Hepatocyte (in vitro differentiated cells): ENCODE data around the gene TRAF3IP1. TPM values are rescaled to one million over a fixed set of nuclear protein-coding genes. Genes with fewer than 3 reads are reported as not detected.

Experiments used
- DNase-seq: peaks from one replicate; pipeline ENCODE4 v3.0.0-alpha.2; 2016; ENCODE audit warnings: low spot score
- H2AFZ ChIP-seq: fragments of 200-600 bp; sonication (generic); 2 replicates; pipeline ENCODE4 v1.6.0; 2016; ENCODE audit warnings: antibody characterized with exemption, mild to moderate bottlenecking
- H3K27ac ChIP-seq: fragments of 200-600 bp; sonication (generic); 2 replicates; pipeline ENCODE4 v1.5.1; 2016; ENCODE audit warnings: mild to moderate bottlenecking
- H3K27me3 ChIP-seq: fragments of 200-600 bp; sonication (generic); 2 replicates; pipeline ENCODE4 v1.6.1; 2016
- H3K36me3 ChIP-seq: fragments of 200-600 bp; sonication (generic); replicated peaks from 2 replicates; pipeline ENCODE4 v1.5.1; 2016; ENCODE audit warnings: low read depth; ENCODE audit not compliant: insufficient read depth
- H3K4me1 ChIP-seq: fragments of 200-600 bp; sonication (generic); 2 replicates; pipeline ENCODE4 v1.5.1; 2016; ENCODE audit warnings: mild to moderate bottlenecking, moderate library complexity; ENCODE audit not compliant: insufficient read depth
- H3K4me2 ChIP-seq: fragments of 200-600 bp; sonication (generic); 2 replicates; pipeline ENCODE4 v1.6.0; 2016
- H3K4me3 ChIP-seq: fragments of 200-600 bp; sonication (generic); 2 replicates; pipeline ENCODE4 v1.5.1; 2016; ENCODE audit warnings: mild to moderate bottlenecking
- H3K79me2 ChIP-seq: fragments of 200-600 bp; sonication (generic); 2 replicates; pipeline ENCODE4 v1.6.0; 2017; ENCODE audit warnings: mild to moderate bottlenecking
- H3K9me2 ChIP-seq: fragments of 200-600 bp; sonication (generic); replicated peaks from 2 replicates; pipeline ENCODE4 v1.6.0; 2017; ENCODE audit warnings: mild to moderate bottlenecking; ENCODE audit not compliant: insufficient read depth
- H3K9me3 ChIP-seq: fragments of 200-600 bp; sonication (generic); 2 replicates; pipeline ENCODE4 v1.5.1; 2016; ENCODE audit warnings: low read depth, mild to moderate bottlenecking
- H4K20me1 ChIP-seq: fragments of 200-600 bp; sonication (generic); 2 replicates; pipeline ENCODE4 v1.6.0; 2016; ENCODE audit warnings: mild to moderate bottlenecking; ENCODE audit not compliant: insufficient read depth, poor library complexity, severe bottlenecking
- EZH2 ChIP-seq: fragments of 200-600 bp; sonication (generic); IDR thresholded peaks from 2 replicates; pipeline ENCODE4 v1.6.1; 2016; ENCODE audit warnings: antibody characterized with exemption, mild to moderate bottlenecking, borderline replicate concordance
- EZH2phosphoT487 ChIP-seq: fragments of 200-600 bp; sonication (generic); IDR thresholded peaks from one replicate; pipeline ENCODE4 v1.6.1; 2018; ENCODE audit warnings: antibody characterized with exemption, mild to moderate bottlenecking, low read depth, moderate library complexity; ENCODE audit not compliant: unreplicated experiment, severe bottlenecking
- WGBS: methylation state at CpG from one replicate; pipeline ENCODE4 v1.1.6; 2016; ENCODE audit warnings: low lambda C conversion rate; ENCODE audit errors: missing lambda C conversion rate; 5-methylcytosine and 5-hydroxymethylcytosine counted together
- polyA plus RNA-seq: library from polyadenylated mRNA; unstranded; fragments of >200 nt; fragmentation: Nextera tagmentation; extraction: Ambion mirVana; gene quantifications from 2 replicates; pipeline ENCODE4 v1.2.1, GENCODE V29; 2016
- total RNA-seq: library from RNA; depleted of rRNA; stranded (reverse); fragments of >200 nt; gene quantifications from 2 replicates; pipeline ENCODE4 v1.2.3, GENCODE V29; 2014
- TF ChIP-seq, protein P1 (sequence below): fragments of 200-600 bp; sonication (generic); IDR thresholded peaks from 2 replicates; pipeline ENCODE4 v1.5.1; 2016; ENCODE audit warnings: antibody characterized with exemption, mild to moderate bottlenecking; ENCODE audit not compliant: poor library complexity

Gene TRAF3IP1
- total and polyA plus RNA-seq, 2 experiments from 2014 or later: 9.0 to 9.1 TPM

DNA sequence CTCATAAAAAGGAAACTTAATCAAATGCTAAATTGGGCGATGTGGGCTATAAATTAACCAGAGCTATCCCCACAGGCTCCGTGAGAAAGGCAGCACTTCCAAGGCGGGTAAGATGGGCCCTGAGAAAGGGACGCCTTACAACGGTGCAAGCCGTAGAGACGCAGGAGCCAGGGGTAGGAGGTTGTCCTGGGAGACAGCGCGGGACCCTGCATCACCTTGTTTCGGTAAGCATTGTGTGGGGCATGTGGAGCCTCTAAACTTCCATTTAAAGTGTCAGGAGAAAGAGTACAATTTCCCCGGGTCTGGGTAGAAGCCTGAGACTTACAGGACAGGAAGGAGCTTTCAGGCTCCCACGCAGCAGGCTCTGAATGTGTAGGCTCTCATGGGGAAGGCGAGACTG, 30.7 kb upstream of the TRAF3IP1 start:
- H3K4me1 ChIP-seq: peaks cover 47% of the 10 kb centered on the region
- H3K27ac ChIP-seq: peak overlapping the region; percentile 85
- no peaks in the 10 kb centered on the region for H3K9me3 ChIP-seq
- WGBS: 39% methylated on average over 13 of the region's 13 CpGs
- H3K27me3 ChIP-seq: no peaks in the 10 kb centered on the region
- no peaks in the 10 kb centered on the region for H4K20me1 ChIP-seq
- no peak for TF ChIP-seq EZH2phosphoT487
- no peak for TF ChIP-seq EZH2
- TF ChIP-seq, protein P1, sequence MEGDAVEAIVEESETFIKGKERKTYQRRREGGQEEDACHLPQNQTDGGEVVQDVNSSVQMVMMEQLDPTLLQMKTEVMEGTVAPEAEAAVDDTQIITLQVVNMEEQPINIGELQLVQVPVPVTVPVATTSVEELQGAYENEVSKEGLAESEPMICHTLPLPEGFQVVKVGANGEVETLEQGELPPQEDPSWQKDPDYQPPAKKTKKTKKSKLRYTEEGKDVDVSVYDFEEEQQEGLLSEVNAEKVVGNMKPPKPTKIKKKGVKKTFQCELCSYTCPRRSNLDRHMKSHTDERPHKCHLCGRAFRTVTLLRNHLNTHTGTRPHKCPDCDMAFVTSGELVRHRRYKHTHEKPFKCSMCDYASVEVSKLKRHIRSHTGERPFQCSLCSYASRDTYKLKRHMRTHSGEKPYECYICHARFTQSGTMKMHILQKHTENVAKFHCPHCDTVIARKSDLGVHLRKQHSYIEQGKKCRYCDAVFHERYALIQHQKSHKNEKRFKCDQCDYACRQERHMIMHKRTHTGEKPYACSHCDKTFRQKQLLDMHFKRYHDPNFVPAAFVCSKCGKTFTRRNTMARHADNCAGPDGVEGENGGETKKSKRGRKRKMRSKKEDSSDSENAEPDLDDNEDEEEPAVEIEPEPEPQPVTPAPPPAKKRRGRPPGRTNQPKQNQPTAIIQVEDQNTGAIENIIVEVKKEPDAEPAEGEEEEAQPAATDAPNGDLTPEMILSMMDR: no peak
- H3K4me3 ChIP-seq: peak overlapping the region; percentile 24
- no peak for DNase-seq
- H2AFZ ChIP-seq: peak overlapping the region; percentile 31
- peaks cover 26% of the 10 kb centered on the region for H3K79me2 ChIP-seq
- no peaks in the 10 kb centered on the region for H3K36me3 ChIP-seq
- H3K9me2 ChIP-seq: no peaks in the 10 kb centered on the region
- peak overlapping the region; percentile 86 for H3K4me2 ChIP-seq

DNA sequence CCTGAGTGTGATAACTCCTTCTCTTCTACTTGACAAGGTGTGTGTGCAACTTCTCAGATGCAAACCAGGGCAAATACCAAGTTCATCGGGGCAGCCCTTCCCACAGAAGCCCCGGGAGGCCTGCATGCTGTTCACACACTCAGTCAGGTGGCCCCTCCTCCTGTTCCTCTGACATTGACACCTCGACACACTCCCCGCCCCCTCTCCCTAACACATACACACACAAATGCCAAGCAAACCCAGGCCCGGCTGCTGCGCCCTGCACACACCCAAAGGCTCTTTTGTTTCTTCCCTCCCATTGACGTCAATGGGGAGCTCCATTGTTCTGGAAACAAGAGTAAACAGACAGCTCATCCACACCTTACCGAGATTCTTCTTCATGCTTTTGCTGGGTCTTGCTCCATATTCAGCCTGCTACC, 30.2 kb upstream of the TRAF3IP1 start:
- Histone ChIP-seq H3K36me3 (no peaks in the 10 kb centered on the region), H3K9me3 (no peaks in the 10 kb centered on the region), H3K4me2 (peak overlapping the region; percentile 86), H3K4me3 (no peak overlapping the region), H3K4me1 (peaks cover 42% of the 10 kb centered on the region), H3K27ac (peak overlapping the region; percentile 85), H3K9me2 (no peaks in the 10 kb centered on the region), H3K27me3 (no peaks in the 10 kb centered on the region), H3K79me2 (peaks cover 21% of the 10 kb centered on the region), H4K20me1 (no peaks in the 10 kb centered on the region), H2AFZ (no peak overlapping the region)
- peak; percentile 84 for DNase-seq
- WGBS: 18% methylated on average over 8 of the region's 8 CpGs
- TF ChIP-seq EZH2phosphoT487 (no peak), EZH2 (no peak)
- TF ChIP-seq, protein P1: no peak

DNA sequence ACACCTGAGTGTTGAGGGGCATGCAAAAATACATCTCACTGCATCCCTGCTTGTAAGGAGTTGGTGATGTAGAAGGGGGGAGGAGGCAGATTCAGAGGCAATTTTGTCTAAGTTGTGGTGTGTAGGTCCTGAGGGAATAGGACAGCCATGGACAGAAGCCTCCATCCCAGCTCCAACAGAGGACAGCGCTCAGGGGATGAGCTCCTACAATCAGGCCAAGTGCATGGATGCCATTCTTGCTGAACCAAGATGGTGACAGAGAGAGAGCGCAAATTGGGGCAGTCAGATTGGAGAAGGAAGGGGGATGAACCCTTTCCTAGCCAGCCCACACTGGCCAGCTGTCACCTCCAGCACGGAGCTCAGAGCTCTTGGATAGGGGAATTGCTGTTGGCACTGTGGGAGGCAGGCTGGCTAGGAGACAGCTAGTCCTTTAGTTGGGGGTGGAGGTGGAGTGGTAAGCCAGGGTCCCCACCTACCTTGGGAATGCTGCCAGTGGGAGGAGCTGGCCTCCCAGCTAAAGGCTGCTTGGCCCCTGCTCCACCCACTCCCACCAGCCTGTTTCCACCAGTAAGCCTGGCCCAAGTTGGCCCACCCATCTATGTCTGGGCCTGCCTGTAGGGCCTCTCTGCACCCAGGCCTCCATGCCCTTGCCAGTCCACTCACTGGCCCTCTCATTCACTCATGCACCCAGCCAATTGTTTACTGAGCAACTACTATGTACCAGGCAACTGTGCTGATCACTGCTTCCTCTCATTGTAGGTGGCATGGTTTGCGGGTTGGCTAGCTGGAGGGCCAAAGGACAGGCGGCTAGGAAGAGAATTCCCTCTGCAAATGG, 29.4 kb upstream of the TRAF3IP1 start:
- Histone ChIP-seq H3K4me2 (no peak overlapping the region), H3K4me3 (no peak overlapping the region), H3K4me1 (peaks cover 36% of the 10 kb centered on the region), H3K27ac (peak overlapping the region; percentile 79), H3K27me3 (no peaks in the 10 kb centered on the region), H3K79me2 (peaks cover 18% of the 10 kb centered on the region), H3K36me3 (no peaks in the 10 kb centered on the region), H3K9me2 (no peaks in the 10 kb centered on the region), H3K9me3 (no peaks in the 10 kb centered on the region), H4K20me1 (no peaks in the 10 kb centered on the region), H2AFZ (no peak overlapping the region)
- TF ChIP-seq, protein P1: no peak
- no peak for TF ChIP-seq EZH2
- TF ChIP-seq EZH2phosphoT487: no peak
- DNase-seq: no peak
- 94% methylated on average over 5 of the region's 5 CpGs for WGBS
